PC-3 (cell line): Measurements from ENCODE around the gene UAP1L1. TPM values are rescaled to one million over a fixed set of nuclear protein-coding genes. Genes with fewer than 3 reads are reported as not detected.
A peak's percentile ranks its signal among the peaks of the same experiment; 100 is the strongest.

Source experiments
- ATAC-seq: fragments of 200-7000 bp; cut with Tn5 transposase; 2 replicates; pipeline ENCODE4 v1.9.1; 2020; ENCODE audit warnings: mild to moderate bottlenecking, moderate library complexity
- BruUV-seq: library from RNA; stranded (reverse); fragments of 400-500 nt; replicated peaks from 2 replicates; lab custom pipeline; 2021; lab: Mats Ljungman, UMichigan
- CTCF ChIA-PET: fragments of 300-600 bp; sonication (Branson Sonifier 250); formaldehyde crosslinking; loops from one replicate; lab custom pipeline; 2022; ENCODE audit warnings: antibody characterized with exemption; lab: Charles Lee
- POLR2A ChIA-PET: fragments of 300-600 bp; sonication (Branson Sonifier 250); formaldehyde crosslinking; loops from one replicate; lab custom pipeline; 2022; ENCODE audit warnings: antibody characterized with exemption; ENCODE audit not compliant: unreplicated experiment; lab: Charles Lee
- DNase-seq: peaks from one replicate; pipeline ENCODE4 v3.0.0-alpha.2; 2015
- H2AFZ ChIP-seq: fragments of 300-600 bp; sonication (generic); 2 replicates; pipeline ENCODE4 v1.6.0; 2016; ENCODE audit warnings: antibody characterized with exemption, low read length
- H3F3A ChIP-seq: fragments of 300-600 bp; sonication (generic); one replicate; pipeline ENCODE4 v1.6.0; 2017; ENCODE audit warnings: antibody characterized with exemption, low read length, control low read depth, mild to moderate bottlenecking; ENCODE audit not compliant: unreplicated experiment
- H3K27ac ChIP-seq: fragments of 300-600 bp; sonication (generic); 2 replicates; pipeline ENCODE4 v1.5.1; 2016; ENCODE audit warnings: mild to moderate bottlenecking, low read length
- H3K27me3 ChIP-seq: fragments of 300-600 bp; sonication (generic); 2 replicates; pipeline ENCODE4 v1.6.1; 2016; ENCODE audit warnings: low read length, mixed read lengths
- H3K36me3 ChIP-seq: fragments of 300-600 bp; sonication (generic); 2 replicates; pipeline ENCODE4 v1.6.1; 2016; ENCODE audit warnings: low read depth, mixed run types, low read length, mixed read lengths
- H3K4me1 ChIP-seq: fragments of 300-600 bp; sonication (generic); 2 replicates; pipeline ENCODE4 v1.5.1; 2016; ENCODE audit warnings: low read length; ENCODE audit not compliant: insufficient read depth
- H3K4me2 ChIP-seq: fragments of 300-600 bp; sonication (generic); 2 replicates; pipeline ENCODE4 v1.6.0; 2016; ENCODE audit warnings: low read length
- H3K4me3 ChIP-seq: fragments of 300-600 bp; sonication (generic); 2 replicates; pipeline ENCODE4 v1.5.1; 2016; ENCODE audit warnings: mild to moderate bottlenecking, low read length, mixed read lengths
- H3K79me2 ChIP-seq: fragments of 300-600 bp; sonication (generic); 2 replicates; pipeline ENCODE4 v1.6.1; 2017; ENCODE audit warnings: low read length, mixed read lengths
- H3K9ac ChIP-seq: fragments of 300-600 bp; sonication (generic); 2 replicates; pipeline ENCODE4 v1.6.0; 2016; ENCODE audit warnings: mild to moderate bottlenecking, low read length
- H3K9me2 ChIP-seq: fragments of 300-600 bp; sonication (generic); replicated peaks from 2 replicates; pipeline ENCODE4 v1.6.1; 2016; ENCODE audit warnings: mixed run types, low read length, mixed read lengths
- H3K9me3 ChIP-seq: fragments of 300-600 bp; sonication (generic); 2 replicates; pipeline ENCODE4 v1.6.1; 2016; ENCODE audit warnings: low read length, mixed read lengths
- H4K20me1 ChIP-seq: fragments of 300-600 bp; sonication (generic); 2 replicates; pipeline ENCODE4 v1.6.1; 2016; ENCODE audit warnings: low read length, mixed read lengths
- CTCF ChIP-seq: fragments of 300-600 bp; sonication (generic); conservative IDR thresholded peaks from 2 replicates; pipeline ENCODE4 v1.5.1; 2017; ENCODE audit warnings: antibody characterized with exemption, low read depth, mild to moderate bottlenecking, low read length
- EZH2 ChIP-seq: fragments of 300-600 bp; sonication (generic); IDR thresholded peaks from one replicate; pipeline ENCODE4 v1.6.1; 2017; ENCODE audit warnings: antibody characterized with exemption, mild to moderate bottlenecking, low read length; ENCODE audit not compliant: unreplicated experiment
- EZH2phosphoT487 ChIP-seq: fragments of 300-600 bp; sonication (generic); IDR thresholded peaks from 2 replicates; pipeline ENCODE4 v1.6.1; 2018; ENCODE audit warnings: mild to moderate bottlenecking, antibody characterized with exemption, low read length, borderline replicate concordance
- intact Hi-C: fragments of 100-400 bp; cut with micrococcal nuclease; formaldehyde crosslinking; loops from 2 replicates; pipeline ENCODE4 v1.9.0; 2023
- total RNA-seq: library from RNA; depleted of rRNA; stranded (reverse); fragments of >200 nt; gene quantifications from 2 replicates; pipeline ENCODE4 v1.2.3, GENCODE V29; 2014

UAP1L1 gene
- total RNA-seq, 1 experiment from 2014 or later: 5.0 TPM

GRCh38 chr9:137077758-137078693 lies 709 bp downstream of the UAP1L1 start:
- BruUV-seq: no TSS peak
- peak overlapping the region; percentile 85 for H3K4me2 ChIP-seq
- TF ChIP-seq EZH2 (no peak), CTCF (no peak), EZH2phosphoT487 (no peak)
- H3K27ac ChIP-seq: no peak overlapping the region
- DNase-seq (no peak), ATAC-seq (peak; percentile 33)
- POLR2A ChIA-PET: interaction anchor here (0.6 kb wide), 1 partner anchor 81 kb away, joined by 3 read pairs; the partner anchor contains the start of gene CLIC3
- intact Hi-C loops: no loop called here
- H3K4me1 ChIP-seq: peaks cover 5% of the 10 kb centered on the region
- H3K9me2 ChIP-seq: no peaks in the 10 kb centered on the region
- peak overlapping the region; percentile 45; the same call in 1 of the 2 replicates for H3K9ac ChIP-seq
- peaks cover 8% of the 10 kb centered on the region; the same call in 1 of the 2 replicates for H3K79me2 ChIP-seq
- H2AFZ ChIP-seq: peak overlapping the region; percentile 42; the same call in 1 of the 2 replicates
- H3K36me3 ChIP-seq: no peaks in the 10 kb centered on the region
- H3F3A ChIP-seq: no peaks in the 10 kb centered on the region
- H3K9me3 ChIP-seq: no peaks in the 10 kb centered on the region
- CTCF ChIA-PET: no interaction called here
- H3K27me3 ChIP-seq: no peaks in the 10 kb centered on the region
- H4K20me1 ChIP-seq: no peaks in the 10 kb centered on the region
- peak overlapping the region; percentile 73 for H3K4me3 ChIP-seq

GRCh38 chr9:137078701-137079400 lies 1.5 kb downstream of the UAP1L1 start:
- peak overlapping the region; percentile 85 for H3K4me2 ChIP-seq
- DNase-seq: no peak
- peaks cover 8% of the 10 kb centered on the region; the same call in 1 of the 2 replicates for H3K79me2 ChIP-seq
- CTCF ChIA-PET: no interaction called here
- H3K9ac ChIP-seq: no peak overlapping the region
- POLR2A ChIA-PET: no interaction called here
- H4K20me1 ChIP-seq: no peaks in the 10 kb centered on the region
- no peak overlapping the region for H3K27ac ChIP-seq
- peaks cover 12% of the 10 kb centered on the region for H3K4me1 ChIP-seq
- no peaks in the 10 kb centered on the region for H3K36me3 ChIP-seq
- H2AFZ ChIP-seq: no peak overlapping the region
- no peaks in the 10 kb centered on the region for H3K9me3 ChIP-seq
- intact Hi-C loops: no loop called here
- no peak for ATAC-seq
- H3K27me3 ChIP-seq: no peaks in the 10 kb centered on the region
- TSS peak; percentile 25 for BruUV-seq
- TF ChIP-seq CTCF (no peak), EZH2 (no peak), EZH2phosphoT487 (no peak)
- H3F3A ChIP-seq: no peaks in the 10 kb centered on the region
- H3K9me2 ChIP-seq: no peaks in the 10 kb centered on the region
- H3K4me3 ChIP-seq: peak overlapping the region; percentile 73; the same call in 1 of the 2 replicates
